Colonic mucosa (tissue), 4 donors: ENCODE results near the gene GLYATL1. TPM values are rescaled to one million over a fixed set of nuclear protein-coding genes. Genes with fewer than 3 reads are reported as not detected.
"Not testable (repeated sequence)": the region's sequence is repeated elsewhere in the genome, so short reads cannot be mapped to it uniquely, and the experiment has no call there.

Experiments used
- DNase-seq: peaks from one replicate; pipeline ENCODE4 v3.0.0-alpha.2; 2020
- H3K27ac ChIP-seq: fragments of 200-600 bp; one replicate; pipeline ENCODE4 v1.8.0; 2021
- H3K27me3 ChIP-seq: fragments of 200-600 bp; one replicate; pipeline ENCODE4 v1.8.0; 2021
- H3K36me3 ChIP-seq: fragments of 200-600 bp; one replicate; pipeline ENCODE4 v1.8.0; 2021
- H3K4me1 ChIP-seq: fragments of 200-600 bp; one replicate; pipeline ENCODE4 v1.8.0; 2021; ENCODE audit warnings: mild to moderate bottlenecking
- H3K4me3 ChIP-seq: fragments of 200-600 bp; one replicate; pipeline ENCODE4 v1.8.0; 2021
- H3K9ac ChIP-seq, 2 donors: one replicate each; pipeline ENCODE4 v1.7.0; 2013; ENCODE audit warnings: control low read depth in 2 of 2, low read depth in 2 of 2, low read length in 2 of 2
- H3K9me3 ChIP-seq: fragments of 200-600 bp; one replicate; pipeline ENCODE4 v1.8.0; 2021
- intact Hi-C: fragments of 100-400 bp; cut with DNase I; formaldehyde crosslinking; loops from one replicate; pipeline ENCODE4 v1.14.1; 2022
- total RNA-seq, 2 donors: library from RNA; stranded (reverse); fragmentation: NEBNext Ultra II Directional in 1 of 2; extraction: Animal tissue kit (Norgen Biotek cat#: 25700) in 1 of 2; gene quantifications; one replicate each; pipeline ENCODE4 v1.2.1, GENCODE V29; 2021
- TF ChIP-seq, protein P1 (sequence below): fragments of 200-600 bp; IDR thresholded peaks from one replicate; pipeline ENCODE4 v1.8.0; 2022; ENCODE audit warnings: antibody characterized with exemption, mild to moderate bottlenecking
- donor health status: healthy.
- donor health status: DM: no; HTN: no; CAD: no.
- donor health status: DM: no; HTN: no; CAD: no.

The GLYATL1 gene
- total RNA-seq, 2 donors from 2014 or later = 0.72 to 1.6 TPM

DNA sequence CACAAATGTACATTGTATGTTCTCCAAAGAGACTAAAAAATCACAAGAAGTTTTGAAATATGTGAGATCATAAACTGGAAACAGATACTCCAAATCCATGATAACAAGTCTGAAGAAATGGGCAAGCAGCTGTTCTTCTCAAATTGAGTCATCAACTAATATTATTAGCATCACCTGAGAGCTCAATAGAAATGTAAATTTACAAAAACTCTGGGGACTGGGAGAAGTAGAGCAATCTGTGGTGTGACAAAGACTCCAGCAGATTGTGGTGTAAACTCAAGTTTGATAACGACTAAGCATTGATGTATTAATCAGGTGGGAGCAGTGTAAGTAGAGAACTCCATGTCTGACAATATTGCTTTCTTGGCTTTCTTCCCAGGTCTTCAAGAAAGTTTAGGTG lies 53.2 kb downstream of the GLYATL1 start:
- TF ChIP-seq, protein P1, sequence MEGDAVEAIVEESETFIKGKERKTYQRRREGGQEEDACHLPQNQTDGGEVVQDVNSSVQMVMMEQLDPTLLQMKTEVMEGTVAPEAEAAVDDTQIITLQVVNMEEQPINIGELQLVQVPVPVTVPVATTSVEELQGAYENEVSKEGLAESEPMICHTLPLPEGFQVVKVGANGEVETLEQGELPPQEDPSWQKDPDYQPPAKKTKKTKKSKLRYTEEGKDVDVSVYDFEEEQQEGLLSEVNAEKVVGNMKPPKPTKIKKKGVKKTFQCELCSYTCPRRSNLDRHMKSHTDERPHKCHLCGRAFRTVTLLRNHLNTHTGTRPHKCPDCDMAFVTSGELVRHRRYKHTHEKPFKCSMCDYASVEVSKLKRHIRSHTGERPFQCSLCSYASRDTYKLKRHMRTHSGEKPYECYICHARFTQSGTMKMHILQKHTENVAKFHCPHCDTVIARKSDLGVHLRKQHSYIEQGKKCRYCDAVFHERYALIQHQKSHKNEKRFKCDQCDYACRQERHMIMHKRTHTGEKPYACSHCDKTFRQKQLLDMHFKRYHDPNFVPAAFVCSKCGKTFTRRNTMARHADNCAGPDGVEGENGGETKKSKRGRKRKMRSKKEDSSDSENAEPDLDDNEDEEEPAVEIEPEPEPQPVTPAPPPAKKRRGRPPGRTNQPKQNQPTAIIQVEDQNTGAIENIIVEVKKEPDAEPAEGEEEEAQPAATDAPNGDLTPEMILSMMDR = no peak
- intact Hi-C loops = no loop called here
- H3K36me3 ChIP-seq = no peaks in the 10 kb centered on the region

DNA sequence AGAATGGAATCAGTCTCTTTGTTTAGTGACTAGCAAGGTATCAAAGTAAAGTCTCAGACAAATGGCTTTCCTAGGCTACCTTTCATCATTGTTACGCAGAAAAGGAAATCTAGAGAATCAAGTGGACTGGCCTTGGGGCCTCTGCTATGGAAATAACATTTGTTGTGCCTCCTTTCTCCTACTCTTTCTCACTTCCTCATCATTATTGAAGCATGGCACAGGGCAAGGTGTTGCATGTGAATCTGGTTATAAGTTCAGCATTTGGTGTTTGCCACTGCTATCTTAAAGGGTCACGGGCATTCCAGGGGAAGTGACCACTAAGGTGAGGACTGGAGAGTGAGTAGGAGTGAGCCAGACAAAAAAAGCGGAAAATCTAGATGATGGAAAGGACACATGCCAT lies 54.9 kb downstream of the GLYATL1 start:
- Histone ChIP-seq H3K4me3 (no peak overlapping the region), H3K9ac (no peak overlapping the region), H3K9me3 (no peaks in the 10 kb centered on the region), H3K27ac (no peak overlapping the region), H3K4me1 (no peaks in the 10 kb centered on the region), H3K36me3 (no peaks in the 10 kb centered on the region), H3K27me3 (no peaks in the 10 kb centered on the region)
- no peak for DNase-seq
- intact Hi-C loops = no loop called here
- TF ChIP-seq, protein P1 = no peak

More for the DNA sequence above, 53.2 kb downstream of the GLYATL1 start:
- no peak for DNase-seq
- H3K4me3 ChIP-seq = no peak overlapping the region
- no peak overlapping the region for H3K27ac ChIP-seq
- no peak overlapping the region for H3K9ac ChIP-seq
- H3K4me1 ChIP-seq = no peaks in the 10 kb centered on the region
- H3K9me3 ChIP-seq = no peaks in the 10 kb centered on the region
- H3K27me3 ChIP-seq = no peaks in the 10 kb centered on the region

DNA sequence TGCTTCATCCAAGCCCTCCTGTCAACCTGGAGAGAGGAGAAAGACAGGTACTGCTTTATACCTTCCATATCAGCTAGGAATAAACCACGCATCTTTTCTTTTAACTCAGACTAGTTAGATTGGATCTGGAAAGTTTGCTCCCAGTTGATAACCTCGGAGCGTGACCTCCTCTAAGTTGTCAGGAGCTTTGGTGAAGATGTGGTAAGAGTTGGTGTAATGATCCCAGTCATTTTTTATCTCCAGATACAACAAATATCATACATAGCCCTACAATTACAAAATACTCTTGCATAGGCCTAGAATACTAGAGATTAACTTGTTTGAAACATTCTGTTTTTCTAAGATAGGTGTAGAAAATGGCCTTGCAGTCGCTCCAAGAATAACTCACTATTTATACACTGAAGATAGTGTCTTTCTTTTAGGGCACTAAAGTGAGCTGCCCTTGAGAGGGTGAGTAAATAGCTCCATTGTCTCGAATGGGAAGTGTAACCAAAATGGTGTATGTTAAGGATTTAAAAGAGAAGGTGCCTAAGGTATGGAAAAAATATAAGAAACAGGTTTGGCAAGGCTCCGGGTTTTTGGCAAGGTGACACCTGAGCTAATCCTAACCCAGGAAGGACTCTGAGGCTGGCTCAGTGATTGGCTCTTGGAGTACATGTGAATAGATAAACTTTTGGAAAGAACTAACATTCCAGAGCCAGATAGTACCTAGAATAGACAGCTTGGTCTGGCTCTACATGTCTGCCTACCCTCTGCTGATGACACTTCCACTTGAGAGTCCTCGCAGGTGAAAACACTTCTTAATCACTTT lies 59.4 kb downstream of the GLYATL1 start:
- Histone ChIP-seq H3K27me3 (no peaks in the 10 kb centered on the region), H3K4me1 (no peaks in the 10 kb centered on the region), H3K36me3 (no peaks in the 10 kb centered on the region), H3K27ac (no peak overlapping the region), H3K9me3 (no peaks in the 10 kb centered on the region), H3K4me3 (no peak overlapping the region), H3K9ac (no peak overlapping the region)
- TF ChIP-seq, protein P1 = no peak
- intact Hi-C loops = no loop called here
- DNase-seq = no peak

DNA sequence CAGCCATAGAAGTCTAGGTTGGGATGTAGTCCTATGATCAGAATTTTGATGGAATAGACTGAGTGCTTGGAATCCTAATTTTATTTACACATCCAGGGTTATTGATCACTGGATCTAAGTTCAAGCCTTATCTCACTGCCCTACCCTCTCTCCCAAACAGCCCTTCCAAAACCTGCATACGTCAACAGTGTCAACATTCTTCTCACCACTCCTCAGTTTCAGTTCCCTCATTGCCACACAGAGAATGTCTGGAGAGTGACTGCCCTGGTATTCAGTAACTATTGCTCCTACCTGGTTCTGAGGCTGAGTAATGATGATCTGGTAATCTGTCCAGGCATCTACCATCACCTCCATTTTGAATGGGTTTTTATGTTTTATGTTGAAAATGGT lies 60.0 kb downstream of the GLYATL1 start:
- TF ChIP-seq, protein P1 = no peak
- peak; percentile 23 for DNase-seq
- Histone ChIP-seq H3K36me3 (no peaks in the 10 kb centered on the region), H3K27ac (no peak overlapping the region), H3K9ac (no peak overlapping the region), H3K4me1 (no peaks in the 10 kb centered on the region), H3K9me3 (no peaks in the 10 kb centered on the region), H3K4me3 (no peak overlapping the region), H3K27me3 (no peaks in the 10 kb centered on the region)
- intact Hi-C loops = no loop called here

DNA sequence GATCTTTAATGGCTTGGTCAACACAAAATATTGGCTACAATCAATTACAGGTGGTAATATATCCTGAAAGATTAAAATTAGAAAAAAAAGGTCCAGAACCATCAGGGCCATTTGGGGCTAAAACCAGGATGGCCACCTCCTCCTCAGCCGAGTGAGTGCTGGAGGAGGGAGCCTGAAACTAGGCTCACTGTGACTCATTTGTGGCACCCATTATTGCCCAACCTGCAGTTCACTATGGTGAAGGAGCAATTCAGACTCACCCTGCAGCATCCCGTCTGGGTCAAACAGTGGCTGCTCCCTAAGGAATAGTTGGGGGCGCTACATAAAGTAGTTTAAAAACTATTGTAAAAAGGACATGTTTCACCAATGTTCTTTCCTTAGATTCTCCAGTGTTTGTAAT lies 60.7 kb downstream of the GLYATL1 start:
- no peak for DNase-seq
- TF ChIP-seq, protein P1 = no peak

DNA sequence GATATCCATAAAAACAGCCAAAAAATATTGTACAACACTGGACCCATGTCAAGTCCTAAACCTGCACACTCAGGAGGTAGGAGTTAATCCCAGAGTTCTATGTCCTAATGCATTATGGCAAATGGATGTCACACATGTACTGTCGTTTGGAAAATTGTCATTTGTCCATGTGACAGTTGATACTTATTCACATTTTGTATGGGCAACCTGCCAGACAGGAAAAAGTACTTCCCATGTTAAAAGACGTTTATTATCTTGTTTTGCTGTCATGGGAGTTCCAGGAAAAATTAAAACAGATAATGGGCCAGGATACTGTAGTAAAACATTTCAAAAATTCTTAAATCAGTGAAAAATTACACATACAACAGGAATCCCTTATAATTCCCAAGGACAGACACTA lies 62.7 kb downstream of the GLYATL1 start:
- H3K36me3 ChIP-seq, H3K27me3 ChIP-seq, H3K9me3 ChIP-seq, intact Hi-C loops, H3K4me3 ChIP-seq, H3K4me1 ChIP-seq, H3K9ac ChIP-seq, H3K27ac ChIP-seq, DNase-seq: not testable (repeated sequence)

More for the DNA sequence above, 60.7 kb downstream of the GLYATL1 start:
- no peak overlapping the region for H3K4me3 ChIP-seq
- no peaks in the 10 kb centered on the region for H3K9me3 ChIP-seq
- no peak overlapping the region for H3K9ac ChIP-seq
- no peak overlapping the region for H3K27ac ChIP-seq
- H3K4me1 ChIP-seq = no peaks in the 10 kb centered on the region
- intact Hi-C loops = no loop called here
- no peaks in the 10 kb centered on the region for H3K36me3 ChIP-seq
- no peaks in the 10 kb centered on the region for H3K27me3 ChIP-seq
